Measurements from ENCODE around the gene GCAT.
A peak's percentile ranks its signal among the peaks of the same experiment; 100 is the strongest.

GCAT gene

GRCh38 chr22:37827056-37827455 lies 19.3 kb downstream of the GCAT start:
- no peak for TF ChIP-seq CTCF (conservative IDR thresholded peaks at IDR 0.05; ENCODE audit: low read depth)
- no peak for DNase-seq (ENCODE audit: low spot score)
- ChIA-PET CTCF (no interaction called here), POLR2A (ENCODE audit: low non-redundant PET) (no interaction called here)
- peak overlapping the region; percentile 47 for H3K27ac ChIP-seq

- ChIA-PET POLR2A (ENCODE audit: low non-redundant PET) (no interaction called here), CTCF (interaction anchor here (0.8 kb wide), 1 partner anchor 33 kb away, joined by 3 read pairs; no protein-coding TSS in a partner anchor)
- TF ChIP-seq CTCF (conservative IDR thresholded peaks at IDR 0.05; ENCODE audit: low read depth) = no peak
- H3K27ac ChIP-seq = peak overlapping the region; percentile 33
- no peak for DNase-seq (ENCODE audit: low spot score)
These were observed 22.5 kb downstream of the GCAT start for GRCh38 chr22:37830093-37830842.

GRCh38 chr22:37831472-37831871 lies 23.7 kb downstream of the GCAT start:
- DNase-seq (ENCODE audit: low spot score) = no peak
- no peak for TF ChIP-seq CTCF (conservative IDR thresholded peaks at IDR 0.05; ENCODE audit: low read depth)
- H3K27ac ChIP-seq = no peak overlapping the region
- ChIA-PET POLR2A (ENCODE audit: low non-redundant PET) (no interaction called here), CTCF (no interaction called here)

- CTCF ChIA-PET = no interaction called here
These were observed 24.5 kb downstream of the GCAT start for GRCh38 chr22:37832022-37832857.

GRCh38 chr22:37842015-37842793 lies 34.5 kb downstream of the GCAT start:
- DNase-seq (ENCODE audit: low spot score) = no peak
- CTCF ChIA-PET = interaction anchor here (1.1 kb wide), 2 partner anchors 19 to 25 kb away, joined by 3 to 4 read pairs; partner anchors contain the start of gene GALR3
- TF ChIP-seq CTCF (conservative IDR thresholded peaks at IDR 0.05; ENCODE audit: low read depth) = no peak
- H3K27ac ChIP-seq = peak overlapping the region; percentile 47
- POLR2A ChIA-PET (ENCODE audit: low non-redundant PET) = interaction anchor here (0.5 kb wide), 1 partner anchor 36 kb away, joined by 9 read pairs; no protein-coding TSS in a partner anchor

More at GRCh38 chr22:37832022-37832857, 24.5 kb downstream of the GCAT start:
- DNase-seq (ENCODE audit: low spot score) = no peak
- TF ChIP-seq CTCF (conservative IDR thresholded peaks at IDR 0.05; ENCODE audit: low read depth) = no peak
- POLR2A ChIA-PET (ENCODE audit: low non-redundant PET) = no interaction called here
- H3K27ac ChIP-seq = no peak overlapping the region

- ChIA-PET POLR2A (ENCODE audit: low non-redundant PET) (interaction anchor here (0.5 to 0.6 kb wide), 2 partner anchors 89 to 97 kb away, joined by 3 read pairs; no protein-coding TSS in a partner anchor), CTCF (interaction anchor here (1.1 kb wide), 1 partner anchor 27 kb away, joined by 4 read pairs; no protein-coding TSS in a partner anchor)
- H3K27ac ChIP-seq = peak overlapping the region; percentile 96
- TF ChIP-seq CTCF (conservative IDR thresholded peaks at IDR 0.05; ENCODE audit: low read depth) = no peak
- DNase-seq (ENCODE audit: low spot score) = peak; percentile 25
These were observed 36.0 kb downstream of the GCAT start for GRCh38 chr22:37843741-37844089.
